COLO668 (cell line): ENCODE data around the gene CASKIN2.

ENCODE experiments used
- DNase-seq: peaks from one replicate; lab custom pipeline; 2025; ENCODE audit not compliant: unreplicated experiment; lab: John Stamatoyannopoulos, UW

The CASKIN2 gene

GRCh38 chr17:75515496-75516254, at the start of gene CASKIN2:
Gene CASKIN2, minus strand, starts transcription at chr17:75515537. Its CDS starts 1,733 bp downstream, at chr17:75513804.
- peak; percentile 90 for DNase-seq

GRCh38 chr17:75565066-75565465, 49.7 kb upstream of the CASKIN2 start:
- DNase-seq, result no peak

- no peak for DNase-seq
Measured at GRCh38 chr17:75564195-75564594, 48.9 kb upstream of the CASKIN2 start.

- DNase-seq, result no peak
Measured at GRCh38 chr17:75563063-75563758, 47.9 kb upstream of the CASKIN2 start.

- no peak for DNase-seq
Measured at GRCh38 chr17:75561927-75562603, 46.7 kb upstream of the CASKIN2 start.

GRCh38 chr17:75559958-75560533, 44.7 kb upstream of the CASKIN2 start:
- no peak for DNase-seq

- DNase-seq, result no peak
Measured at GRCh38 chr17:75558666-75559530, 43.6 kb upstream of the CASKIN2 start.

- DNase-seq, result peak; percentile 7
Measured at GRCh38 chr17:75557852-75558665, 42.7 kb upstream of the CASKIN2 start.

- DNase-seq, result peak; percentile 95
Measured at GRCh38 chr17:75557075-75557851, 41.9 kb upstream of the CASKIN2 start.

GRCh38 chr17:75555679-75556153, 40.4 kb upstream of the CASKIN2 start:
- DNase-seq, result no peak

GRCh38 chr17:75553295-75554110, 38.2 kb upstream of the CASKIN2 start:
- DNase-seq, result no peak

GRCh38 chr17:75552425-75553294, 37.3 kb upstream of the CASKIN2 start:
- no peak for DNase-seq

- no peak for DNase-seq
Measured at GRCh38 chr17:75551266-75551665, 35.9 kb upstream of the CASKIN2 start.

GRCh38 chr17:75550139-75550465, 34.8 kb upstream of the CASKIN2 start:
- no peak for DNase-seq

- DNase-seq, result peak; percentile 93
Measured at GRCh38 chr17:75549246-75550138, 34.2 kb upstream of the CASKIN2 start.

- DNase-seq, result peak; percentile 57
Measured at GRCh38 chr17:75548813-75549212, 33.5 kb upstream of the CASKIN2 start.
